ENCODE results near the gene FLAD1.

FLAD1 gene

DNA sequence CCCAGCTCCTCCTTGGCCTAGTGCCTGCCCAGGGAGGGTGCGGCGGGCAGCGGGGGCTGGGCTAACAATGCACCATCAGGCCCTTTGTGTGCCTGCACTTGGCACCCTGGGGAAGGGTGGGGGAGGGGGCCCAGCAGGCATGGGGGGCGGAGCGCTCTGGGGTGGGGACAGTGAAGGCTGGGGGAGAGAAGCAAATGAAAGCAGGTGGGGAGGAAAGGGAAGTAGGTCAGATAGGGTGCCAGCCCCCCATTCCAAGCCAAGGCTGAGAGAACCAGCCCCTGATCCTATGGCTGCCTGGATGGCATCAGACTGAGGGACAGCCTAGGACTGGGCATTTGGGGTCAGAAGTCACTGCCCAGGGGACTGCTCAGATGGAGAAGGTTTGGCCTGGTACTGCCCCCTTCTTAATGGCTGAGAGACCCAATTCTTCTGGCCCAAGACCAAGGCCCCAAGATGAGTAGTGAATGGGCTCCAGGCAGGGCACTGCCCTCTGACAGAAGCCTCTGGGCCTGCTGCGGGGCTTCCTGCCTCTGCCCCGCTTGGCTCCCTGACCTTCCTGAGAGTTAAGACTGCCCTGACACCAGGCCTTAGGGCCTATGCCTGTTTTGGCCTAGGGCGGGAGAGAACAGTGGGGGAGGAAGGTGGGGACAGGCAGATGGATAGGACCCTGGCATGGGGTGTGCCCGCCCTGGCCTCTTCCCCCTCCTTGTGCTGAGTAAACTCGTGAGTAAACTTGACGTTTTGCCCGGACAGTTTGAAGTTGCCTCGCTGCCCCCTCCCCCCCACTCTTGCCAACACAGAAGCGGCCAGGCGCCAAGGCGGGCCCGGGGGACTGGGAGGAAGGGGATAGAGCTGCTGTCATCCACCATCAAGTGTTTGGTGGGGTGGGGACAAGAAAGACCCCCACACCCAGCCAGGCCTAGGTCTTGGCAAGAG, 22.2 kb downstream of the FLAD1 start:
- no peak for DNase-seq (ENCODE audit: low read depth)

- DNase-seq (ENCODE audit: low read depth), result no peak
These were observed 23.5 kb downstream of the FLAD1 start for GRCh38 chr1:155006601-155007101.

DNA sequence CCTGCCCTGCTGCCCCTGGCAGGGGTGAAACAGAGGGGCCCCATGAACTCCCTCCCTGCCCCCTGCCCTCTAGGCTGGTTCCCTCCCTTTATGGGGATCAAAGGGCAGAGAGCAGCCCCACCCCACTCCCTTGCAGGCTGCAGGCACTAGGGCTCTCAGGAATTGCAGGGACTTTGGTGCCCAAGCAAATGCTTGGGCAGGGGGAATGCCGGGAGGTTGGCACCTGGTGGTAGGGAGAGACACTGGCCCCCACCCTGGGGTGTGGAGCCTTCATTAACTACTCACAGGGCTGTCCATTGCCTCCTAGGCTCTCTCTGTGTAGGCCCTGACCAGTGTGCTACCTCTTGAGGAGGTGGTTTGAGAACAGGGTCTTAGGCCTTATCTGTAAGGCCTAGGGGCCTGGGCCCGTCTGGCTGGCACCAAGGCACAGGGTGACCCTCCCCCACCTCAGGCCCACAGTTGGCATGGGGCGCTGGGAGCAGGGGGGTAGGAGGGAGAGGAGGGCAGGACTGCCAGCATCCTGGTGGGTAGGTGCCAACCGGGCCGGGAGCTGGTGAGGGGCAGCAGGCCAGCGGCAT, 24.2 kb downstream of the FLAD1 start:
- DNase-seq (ENCODE audit: low read depth), result no peak

DNA sequence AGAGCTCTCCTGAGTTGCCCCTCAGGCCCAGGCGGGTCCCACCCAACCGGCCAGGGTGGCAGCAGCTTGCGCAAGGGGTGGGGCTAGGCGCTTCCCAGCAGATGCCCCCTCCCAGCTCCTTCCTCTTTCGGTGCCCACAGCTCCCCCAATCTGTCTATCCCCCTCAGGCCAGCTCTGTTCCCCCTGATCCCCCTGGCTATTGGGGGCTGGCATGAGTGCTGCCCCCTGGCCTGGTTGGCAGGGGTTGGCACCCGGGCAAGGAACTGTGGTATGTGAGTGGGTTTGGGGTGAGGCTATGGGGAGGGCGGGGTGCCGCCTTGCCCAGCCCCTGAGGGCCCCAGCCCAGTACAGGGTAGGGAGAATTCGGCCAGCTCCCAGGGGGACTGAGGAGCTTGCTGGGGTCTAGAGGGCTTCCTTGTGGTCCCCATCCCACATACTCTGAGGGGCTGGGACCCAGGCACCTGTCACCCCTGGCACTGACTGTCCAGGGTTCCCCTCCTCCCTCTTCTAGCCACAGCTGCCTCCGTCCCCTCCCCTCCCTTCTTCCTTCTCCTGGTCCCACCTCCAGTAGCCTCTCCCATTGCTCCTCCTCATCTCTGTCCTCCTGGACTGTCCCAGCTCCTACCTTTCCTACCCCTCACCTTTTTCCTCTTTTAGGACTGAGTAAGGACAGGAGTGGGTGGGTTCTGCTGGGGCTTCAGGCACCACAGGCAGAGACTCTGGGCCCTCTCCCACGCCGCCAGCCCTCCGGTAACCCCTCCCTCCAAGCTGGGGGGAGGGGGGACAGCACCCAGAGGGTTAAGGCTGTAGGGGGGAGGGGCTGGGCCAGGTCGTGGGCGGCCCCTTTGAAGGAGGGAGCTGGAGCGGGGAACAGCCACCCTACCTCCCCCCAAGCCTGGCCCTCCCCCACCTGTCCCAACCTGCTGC, 25.1 kb downstream of the FLAD1 start:
- DNase-seq (ENCODE audit: low read depth), result no peak

- DNase-seq (ENCODE audit: low read depth), result no peak
These were observed 26.1 kb downstream of the FLAD1 start for GRCh38 chr1:155009221-155009711.

DNA sequence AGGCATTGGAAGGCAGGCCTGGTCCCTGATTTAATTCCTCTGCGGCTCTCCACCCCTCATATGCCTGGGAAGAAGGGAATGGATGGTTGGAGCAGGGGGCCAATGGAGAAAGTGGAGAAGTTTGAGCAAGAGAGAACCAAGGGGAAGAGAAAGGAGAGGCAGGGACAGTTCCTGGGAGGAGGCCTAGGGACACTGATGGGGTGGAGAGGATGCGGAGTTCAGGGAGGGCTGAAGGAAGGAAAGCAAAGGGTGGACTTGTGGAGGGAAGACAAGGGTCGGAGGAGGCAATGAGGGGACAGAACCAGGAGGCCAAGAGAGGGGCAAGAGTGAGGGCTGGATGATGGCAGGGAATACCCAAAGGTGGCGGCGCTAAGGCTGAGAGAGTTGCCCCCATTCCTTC, 26.6 kb downstream of the FLAD1 start:
- no peak for DNase-seq (ENCODE audit: low read depth)

DNA sequence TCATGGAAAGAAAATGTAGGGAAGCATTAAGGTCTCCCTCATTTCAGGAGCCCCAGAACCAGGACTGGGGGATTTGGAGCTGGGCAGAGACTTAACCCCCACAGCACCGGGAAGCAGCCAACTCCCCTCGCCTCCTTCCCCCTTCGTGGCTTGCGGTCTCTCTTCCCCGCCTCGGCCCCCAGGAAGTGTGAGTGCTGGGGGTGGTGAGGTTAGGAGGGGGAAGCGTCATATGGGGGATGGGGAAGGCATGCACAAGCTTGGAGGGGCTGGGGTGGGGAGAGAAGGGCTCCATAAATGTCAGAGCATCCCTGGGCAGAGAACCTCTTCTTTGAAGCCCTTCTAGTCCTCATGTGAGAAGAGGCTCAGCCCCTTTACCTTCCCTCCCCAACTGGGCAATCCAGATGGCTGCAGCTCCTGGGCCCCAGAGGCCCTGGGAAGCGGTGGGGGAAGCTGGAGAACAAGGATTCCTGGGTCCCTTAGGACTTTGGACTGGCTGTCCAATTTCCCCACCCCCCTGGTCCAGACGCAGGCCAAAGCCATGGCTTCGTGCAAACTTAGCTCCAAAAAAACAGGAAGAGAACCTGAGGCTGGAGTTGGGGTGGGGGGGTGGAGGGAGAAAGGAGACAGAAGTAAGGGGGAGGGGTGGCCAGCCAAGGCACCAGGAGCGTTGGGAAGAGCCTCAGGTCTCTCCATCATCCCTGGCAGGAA, 27.2 kb downstream of the FLAD1 start:
- no peak for DNase-seq (ENCODE audit: low read depth)

- no peak for DNase-seq (ENCODE audit: low read depth)
These were observed 27.9 kb downstream of the FLAD1 start for GRCh38 chr1:155011004-155011416.

DNA sequence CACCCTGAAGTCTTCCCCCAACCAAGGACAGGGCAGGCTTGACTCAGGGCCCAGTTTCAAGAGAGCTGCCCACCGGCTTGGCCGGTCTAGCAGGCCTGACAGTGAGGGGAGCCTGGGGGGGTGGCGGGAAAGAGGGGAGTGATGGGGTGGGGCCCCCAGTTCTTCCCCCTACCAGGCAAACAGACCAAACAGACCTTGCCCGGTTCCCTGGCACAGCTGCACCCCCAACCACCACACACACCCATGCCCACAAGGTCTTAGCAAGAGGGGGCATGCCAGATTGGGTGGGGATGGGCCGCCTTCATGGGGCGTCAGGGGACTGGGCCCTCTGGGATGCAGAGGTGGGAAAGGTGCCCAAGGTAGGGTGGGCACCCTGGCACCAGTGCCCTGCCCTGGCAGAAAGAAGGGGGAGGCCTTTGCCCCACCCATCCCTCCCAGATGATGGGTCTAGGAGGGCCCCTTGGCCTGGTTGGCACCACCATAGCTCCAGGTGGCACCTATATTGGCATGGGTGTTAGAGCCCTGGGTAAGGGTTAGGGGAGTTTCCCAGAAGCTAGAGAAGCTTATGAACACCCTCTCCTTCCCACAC, 28.4 kb downstream of the FLAD1 start:
- no peak for DNase-seq (ENCODE audit: low read depth)

DNA sequence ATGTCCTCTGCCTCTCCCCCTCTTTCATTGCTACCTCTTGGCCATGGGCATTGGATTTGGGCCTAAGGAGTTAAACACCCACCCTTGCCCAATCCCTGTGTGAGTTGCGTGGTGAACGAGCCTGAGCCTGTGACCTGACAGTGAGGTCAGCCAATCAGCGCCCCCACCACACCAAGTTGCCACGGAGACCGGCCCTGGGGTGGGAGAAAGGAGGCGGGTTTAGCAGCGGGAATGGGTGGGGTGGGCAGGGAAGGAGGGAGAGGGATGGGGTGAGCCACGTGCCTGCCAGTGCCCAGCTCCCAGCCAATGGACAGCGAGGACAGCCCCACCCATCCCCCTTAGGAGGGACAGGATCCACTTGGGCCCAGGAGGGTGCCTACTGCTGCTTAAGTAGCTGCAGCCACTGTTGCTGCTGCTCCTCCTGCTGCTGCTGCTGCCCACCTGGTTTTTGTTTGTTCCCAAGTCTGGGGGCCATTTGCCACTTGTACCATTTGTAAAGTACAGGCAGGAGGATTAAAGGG, 28.9 kb downstream of the FLAD1 start:
- no peak for DNase-seq (ENCODE audit: low read depth)

DNA sequence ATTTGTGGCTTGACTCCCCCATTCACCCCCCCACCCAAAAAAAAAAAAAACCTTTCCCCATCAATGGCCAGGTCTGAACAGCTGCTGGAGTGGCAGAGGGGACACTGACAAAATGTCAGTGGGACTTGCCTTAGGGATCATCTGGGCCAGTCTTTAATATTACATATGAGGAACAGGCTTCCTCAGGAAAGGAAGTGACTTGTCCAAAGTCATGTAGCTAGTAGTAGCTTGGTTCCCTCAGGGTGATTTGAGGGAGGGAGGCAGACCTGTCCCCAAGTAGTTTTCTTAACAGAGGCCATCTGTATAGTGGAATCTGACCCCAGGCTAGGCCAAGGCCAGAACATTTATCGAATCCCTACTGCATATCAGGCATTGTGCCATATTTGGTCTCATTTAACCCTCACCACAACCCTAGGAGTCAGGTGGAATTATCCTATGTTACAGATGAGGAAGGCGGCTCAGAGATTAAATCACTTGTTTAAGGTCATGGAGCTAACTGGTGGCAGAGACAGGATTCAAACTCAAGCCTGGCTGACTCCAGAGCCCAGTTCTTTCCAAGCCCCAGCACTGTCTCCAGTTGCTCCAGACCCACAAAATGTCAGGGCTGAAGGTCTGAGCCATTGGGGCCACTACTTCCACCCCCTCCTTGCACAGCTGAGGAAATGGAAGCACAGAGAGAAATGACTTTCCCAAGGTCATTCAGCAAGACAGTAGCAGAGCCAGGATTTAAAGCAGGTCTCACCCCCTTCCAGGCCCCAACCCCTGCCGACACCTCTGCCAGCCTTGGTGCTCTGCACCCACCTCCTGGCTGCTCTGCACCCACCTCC, 29.8 kb downstream of the FLAD1 start:
- no peak for DNase-seq (ENCODE audit: low read depth)

DNA sequence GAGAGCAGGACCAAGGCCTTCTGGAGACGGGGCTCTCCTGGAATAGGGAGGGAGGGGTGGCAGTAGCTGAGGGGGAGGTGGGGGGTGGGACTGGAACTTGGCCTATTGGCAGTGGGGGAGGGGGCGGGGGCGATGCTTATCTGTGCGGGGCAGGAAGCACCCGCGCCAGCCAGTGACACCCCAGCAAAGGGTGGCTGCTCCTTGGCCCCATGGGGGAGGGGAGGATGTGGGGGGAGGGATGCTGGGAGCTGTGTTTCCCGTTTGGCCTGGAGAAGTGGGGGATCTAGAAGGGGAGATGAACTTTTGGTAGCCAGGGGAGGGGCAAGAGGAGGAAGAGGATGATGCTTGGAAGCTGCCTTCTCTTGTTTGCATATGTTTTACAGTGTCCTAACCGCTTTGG, 30.5 kb downstream of the FLAD1 start:
- no peak for DNase-seq (ENCODE audit: low read depth)

DNA sequence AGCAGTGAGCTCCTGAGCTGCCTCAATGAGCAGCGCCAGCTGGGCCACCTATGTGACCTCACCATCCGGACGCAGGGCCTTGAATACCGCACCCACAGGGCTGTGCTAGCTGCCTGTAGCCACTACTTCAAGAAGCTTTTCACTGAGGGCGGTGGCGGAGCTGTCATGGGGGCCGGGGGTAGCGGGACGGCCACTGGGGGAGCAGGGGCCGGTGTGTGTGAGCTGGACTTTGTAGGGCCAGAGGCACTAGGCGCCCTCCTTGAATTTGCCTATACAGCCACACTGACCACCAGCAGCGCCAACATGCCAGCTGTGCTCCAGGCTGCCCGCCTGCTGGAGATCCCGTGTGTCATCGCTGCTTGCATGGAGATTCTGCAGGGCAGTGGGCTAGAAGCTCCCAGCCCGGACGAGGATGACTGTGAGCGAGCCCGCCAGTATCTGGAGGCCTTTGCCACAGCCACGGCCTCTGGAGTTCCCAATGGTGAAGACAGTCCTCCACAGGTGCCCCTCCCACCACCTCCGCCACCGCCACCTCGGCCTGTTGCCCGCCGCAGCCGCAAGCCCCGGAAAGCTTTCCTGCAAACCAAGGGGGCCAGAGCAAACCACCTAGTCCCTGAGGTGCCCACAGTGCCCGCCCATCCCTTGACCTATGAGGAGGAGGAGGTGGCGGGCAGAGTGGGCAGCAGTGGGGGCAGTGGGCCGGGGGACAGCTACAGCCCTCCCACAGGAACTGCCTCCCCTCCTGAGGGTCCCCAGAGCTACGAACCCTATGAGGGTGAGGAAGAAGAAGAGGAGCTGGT, 31.8 kb downstream of the FLAD1 start:
- DNase-seq (ENCODE audit: low read depth), result no peak

GRCh38 chr1:155015527-155016230, 32.5 kb downstream of the FLAD1 start:
- DNase-seq (ENCODE audit: low read depth), result no peak

GRCh38 chr1:155016231-155016831, 33.2 kb downstream of the FLAD1 start:
- DNase-seq (ENCODE audit: low read depth), result no peak

GRCh38 chr1:155017041-155017945, 34.1 kb downstream of the FLAD1 start:
- no peak for DNase-seq (ENCODE audit: low read depth)

DNA sequence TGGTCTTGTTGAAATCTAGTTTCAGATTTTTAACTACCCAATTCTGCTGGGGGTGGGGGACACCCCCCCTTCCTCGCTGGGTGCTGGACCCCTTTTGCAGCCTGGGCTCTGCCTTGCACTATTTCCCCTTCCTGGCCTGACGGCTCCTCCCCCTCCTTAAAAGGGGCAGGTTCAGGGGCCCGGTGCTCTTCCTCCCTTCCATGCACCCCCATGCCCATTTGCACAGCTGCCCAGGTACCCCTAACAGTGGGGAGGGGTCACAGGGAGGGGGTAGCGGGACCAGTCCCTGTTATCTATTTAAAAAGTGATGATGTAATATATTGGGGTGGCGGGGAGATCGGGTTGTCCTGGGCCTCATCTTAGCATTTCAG, 34.8 kb downstream of the FLAD1 start:
- no peak for DNase-seq (ENCODE audit: low read depth)
